NB4 (cell line): ENCODE measurements around the gene POLG2.

ENCODE experiments used
- CTCF ChIP-seq: IDR thresholded peaks from one replicate; pipeline ENCODE4 v1.5.1; 2012; ENCODE audit warnings: low read depth, low read length
- POLR2A ChIP-seq: IDR thresholded peaks from 2 replicates; pipeline ENCODE4 v1.6.1; 2011; ENCODE audit warnings: mild to moderate bottlenecking; ENCODE audit not compliant: insufficient read length; ENCODE audit errors: extremely low read depth

- TF ChIP-seq CTCF (no peak), POLR2A (no peak)
Observed at GRCh38 chr17:64519601-64520000, 22.7 kb upstream of the POLG2 start.
